ENCODE data around the gene TMC2.

The TMC2 gene

DNA sequence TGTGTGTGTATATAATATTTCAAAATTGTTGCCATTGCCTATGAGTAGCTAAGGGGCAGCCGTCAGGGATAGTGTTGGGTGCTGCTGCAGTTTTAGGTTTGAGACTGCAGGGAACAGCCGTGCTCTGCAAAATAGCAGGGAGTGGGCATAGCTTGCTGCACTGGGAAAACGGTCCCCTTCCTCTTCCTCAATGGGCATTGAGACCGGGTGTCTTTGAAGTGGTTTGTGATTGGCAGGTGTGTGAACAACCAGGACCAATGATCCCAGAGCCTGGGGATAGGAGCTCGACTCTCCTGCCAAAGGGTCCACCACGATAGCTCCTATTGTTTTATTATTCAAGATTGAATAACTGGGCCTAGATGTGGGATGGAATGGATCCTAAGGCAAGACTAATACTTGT is 151.1 kb downstream of the TMC2 start:
- peak in 2 of 42 donors; percentile 3 for DNase-seq
- intact Hi-C loops (cut with DNase I) = no loop called here

DNA sequence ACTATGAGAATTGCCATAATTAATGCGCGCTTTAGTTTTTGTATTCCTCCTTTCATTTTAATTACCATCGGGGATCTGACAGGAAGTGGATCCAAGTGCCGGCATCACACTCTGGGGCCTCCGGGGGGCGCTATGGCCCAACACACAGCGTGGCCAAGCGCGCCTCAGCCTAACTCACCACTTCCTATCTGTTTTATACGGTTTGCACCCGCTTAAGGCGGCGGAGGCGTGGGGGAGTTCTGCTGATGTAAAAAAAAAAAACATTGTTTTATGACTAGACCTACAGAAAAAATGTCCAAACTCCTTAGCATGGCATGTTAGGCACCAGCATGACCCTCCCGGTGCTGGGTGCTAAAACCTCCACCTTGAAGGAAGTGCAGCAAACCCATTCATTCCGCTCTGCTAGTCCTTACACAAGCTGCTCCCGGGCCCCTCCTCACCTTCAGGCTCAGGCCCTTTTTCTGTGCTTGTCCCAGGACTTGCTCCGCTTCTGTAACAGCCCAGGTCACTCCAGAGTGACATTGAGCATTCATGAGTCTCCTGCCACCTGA is 151.7 kb downstream of the TMC2 start:
- intact Hi-C loops (cut with DNase I) = no loop called here
- peak in 41 of 42 donors; percentile 35 to 87 (median 68) for DNase-seq

DNA sequence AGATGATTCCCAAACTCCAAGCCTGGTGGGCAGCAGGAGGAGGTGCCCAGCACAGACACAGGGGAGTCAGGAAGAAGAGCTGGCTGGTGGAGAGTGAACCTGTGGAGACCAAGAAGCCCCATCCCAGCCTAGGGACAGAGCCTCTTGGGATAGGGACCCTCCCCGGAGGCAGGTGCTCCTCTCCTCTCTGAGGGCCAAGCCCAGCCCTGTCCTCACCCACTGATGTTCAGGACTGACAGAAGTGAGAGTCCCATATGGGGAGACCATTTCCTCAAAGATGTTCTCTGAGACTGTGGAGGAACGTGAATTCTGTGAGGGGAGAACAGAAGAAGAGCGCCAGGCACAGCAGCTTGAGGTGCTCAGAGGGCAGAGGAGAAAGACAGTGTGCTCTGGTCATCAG is 153.8 kb downstream of the TMC2 start:
- intact Hi-C loops (cut with DNase I) = loop anchor here (5.0 to 10.0 kb wide), 2 partner anchors 52 to 145 kb away; no protein-coding TSS in a partner anchor
- peak in 1 of 42 donors; percentile 33 for DNase-seq

DNA sequence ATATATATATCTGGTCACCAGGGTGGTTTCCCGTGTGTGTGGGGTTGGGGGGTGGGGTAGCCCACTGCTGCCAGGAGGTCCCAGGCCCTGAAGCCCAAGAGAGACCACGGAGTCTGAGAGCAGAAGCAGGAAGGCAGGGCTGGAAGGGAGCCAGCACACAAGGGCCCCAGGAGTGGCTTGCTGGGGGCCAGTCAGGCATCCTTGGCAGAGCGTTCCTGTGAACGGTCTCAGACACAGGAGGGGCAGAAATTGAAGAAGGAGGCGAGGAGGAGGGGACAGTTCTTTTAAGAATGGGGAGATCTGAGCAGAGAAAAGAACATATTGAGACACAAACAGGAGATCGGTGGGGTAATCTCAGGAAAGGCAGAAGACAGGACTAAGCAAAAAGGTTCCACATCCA is 154.3 kb downstream of the TMC2 start:
- peak in 2 of 42 donors; percentile 30 to 38 for DNase-seq
- intact Hi-C loops (cut with DNase I) = loop anchor here (5.0 to 10.0 kb wide), 2 partner anchors 52 to 144 kb away; no protein-coding TSS in a partner anchor

DNA sequence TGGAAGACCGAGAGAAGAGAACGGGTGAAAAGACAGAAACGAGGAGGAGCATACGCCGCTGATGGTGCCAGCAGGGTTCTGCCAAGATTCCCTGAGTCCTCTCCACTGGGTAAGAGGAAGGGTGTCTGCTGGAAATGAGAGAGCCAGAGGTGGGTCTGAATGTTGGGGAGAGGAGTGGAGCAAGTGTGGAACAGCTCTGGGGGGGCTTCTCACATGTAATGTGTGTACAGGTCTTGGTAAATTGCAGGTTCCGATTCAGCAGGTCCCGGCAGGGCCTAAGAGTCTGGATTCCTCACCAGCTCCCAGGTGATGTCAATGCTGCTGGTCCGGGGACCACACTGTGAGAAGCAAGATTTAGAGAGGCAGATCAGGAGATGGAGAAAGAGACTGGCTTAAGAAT is 154.8 kb downstream of the TMC2 start:
- intact Hi-C loops (cut with DNase I) = loop anchor here (5.0 to 10.0 kb wide), 2 partner anchors 51 to 144 kb away; no protein-coding TSS in a partner anchor
- peak in 1 of 42 donors; percentile 37 for DNase-seq

Data from head of caudate nucleus (tissue), 42 donors.